Immature natural killer cell (primary cell): ENCODE data around the gene CDRT15. TPM values are rescaled to one million over a fixed set of nuclear protein-coding genes. Genes with fewer than 3 reads are reported as not detected.

Experiments
- DNase-seq, 3 donors: peaks; one replicate each; pipeline ENCODE4 v3.0.0; 2022; ENCODE audit warnings: mixed read lengths in 1 of 3
- H3K27ac Mint-ChIP-seq, 6 donors: one replicate each; pipeline ENCODE4 v1.8.0; 2020; ENCODE audit warnings: mixed read lengths in 6 of 6, mild to moderate bottlenecking in 5 of 6, inconsistent platforms in 4 of 6, moderate library complexity in 3 of 6
- H3K27me3 Mint-ChIP-seq, 3 donors: one replicate each; pipeline ENCODE4 v1.8.0; 2020 to 2021; ENCODE audit warnings: low read depth in 3 of 3, mild to moderate bottlenecking in 3 of 3, mixed read lengths in 3 of 3, moderate library complexity in 3 of 3, inconsistent platforms in 1 of 3
- H3K36me3 Mint-ChIP-seq, 3 donors: one replicate each; pipeline ENCODE4 v1.8.0; 2020; ENCODE audit warnings: mixed read lengths in 3 of 3, inconsistent platforms in 2 of 3, mild to moderate bottlenecking in 2 of 3
- H3K4me1 Mint-ChIP-seq, 2 donors: one replicate each; pipeline ENCODE4 v1.8.0; 2020; ENCODE audit warnings: inconsistent platforms in 2 of 2, mild to moderate bottlenecking in 2 of 2, mixed read lengths in 2 of 2, moderate library complexity in 1 of 2
- H3K4me3 Mint-ChIP-seq, 5 donors: one replicate each; pipeline ENCODE4 v1.8.0; 2020; ENCODE audit warnings: mild to moderate bottlenecking in 5 of 5, mixed read lengths in 5 of 5, inconsistent platforms in 3 of 5, moderate library complexity in 3 of 5
- H3K9me3 Mint-ChIP-seq, 6 donors: one replicate each; pipeline ENCODE4 v1.8.0; 2020; ENCODE audit warnings: mild to moderate bottlenecking in 6 of 6, mixed read lengths in 6 of 6, inconsistent platforms in 4 of 6, moderate library complexity in 3 of 6
- polyA plus RNA-seq, 3 donors: library from polyadenylated mRNA; unstranded; fragments of 300-500 nt; fragmentation: Illumina TruSeq; gene quantifications; one replicate each; pipeline ENCODE4 v1.2.3, GENCODE V29; 2021

Gene CDRT15
- polyA plus RNA-seq, 3 donors from 2014 or later: not detected

GRCh38 chr17:14204084-14204483 is 32.6 kb downstream of the CDRT15 start:
- Mint-ChIP-seq H3K36me3 (peaks cover 0 to 9% (median 8%) of the 10 kb centered on the region in 3 donors), H3K4me3 (peak overlapping the region; percentile 44 to 91 (median 83)), H3K27me3 (peaks cover 3 to 12% (median 10%) of the 10 kb centered on the region in 3 donors), H3K4me1 (peaks cover 95 to 97% of the 10 kb centered on the region in 2 donors), H3K27ac (peak overlapping the region; percentile 64 to 97 (median 82)), H3K9me3 (no peaks in the 10 kb centered on the region)
- DNase-seq: no peak

GRCh38 chr17:14203388-14203787 is 33.3 kb downstream of the CDRT15 start:
- H3K27ac Mint-ChIP-seq: peak overlapping the region; percentile 62 to 97 (median 81)
- peaks cover 0 to 16% (median 8%) of the 10 kb centered on the region in 3 donors for H3K36me3 Mint-ChIP-seq
- peak overlapping the region; percentile 34 to 91 (median 58) for H3K4me3 Mint-ChIP-seq
- DNase-seq: peak in 1 of 3 donors; percentile 34
- H3K27me3 Mint-ChIP-seq: peaks cover 3 to 12% (median 10%) of the 10 kb centered on the region in 3 donors
- peaks cover 95 to 97% of the 10 kb centered on the region in 2 donors for H3K4me1 Mint-ChIP-seq
- H3K9me3 Mint-ChIP-seq: no peaks in the 10 kb centered on the region

GRCh38 chr17:14202388-14203166 is 34.1 kb downstream of the CDRT15 start:
- peak overlapping the region; percentile 68 to 83 (median 76) for H3K4me3 Mint-ChIP-seq
- peaks cover 3 to 12% (median 10%) of the 10 kb centered on the region in 3 donors for H3K27me3 Mint-ChIP-seq
- peaks cover 96 to 97% of the 10 kb centered on the region in 2 donors for H3K4me1 Mint-ChIP-seq
- DNase-seq: no peak
- peaks cover 0 to 15% (median 7%) of the 10 kb centered on the region in 3 donors for H3K36me3 Mint-ChIP-seq
- no peaks in the 10 kb centered on the region for H3K9me3 Mint-ChIP-seq
- peak overlapping the region; percentile 86 to 96 (median 94) for H3K27ac Mint-ChIP-seq

- Mint-ChIP-seq H3K4me1 (peaks cover 97% of the 10 kb centered on the region in 2 donors), H3K4me3 (peak overlapping the region; percentile 68 to 83 (median 76)), H3K27ac (peak overlapping the region; percentile 86 to 96 (median 94)), H3K36me3 (peaks cover 0 to 11% (median 2%) of the 10 kb centered on the region in 3 donors), H3K27me3 (peaks cover 3 to 10% (median 8%) of the 10 kb centered on the region in 3 donors), H3K9me3 (no peaks in the 10 kb centered on the region)
- no peak for DNase-seq
These were observed 34.7 kb downstream of the CDRT15 start for GRCh38 chr17:14201988-14202380.

DNA sequence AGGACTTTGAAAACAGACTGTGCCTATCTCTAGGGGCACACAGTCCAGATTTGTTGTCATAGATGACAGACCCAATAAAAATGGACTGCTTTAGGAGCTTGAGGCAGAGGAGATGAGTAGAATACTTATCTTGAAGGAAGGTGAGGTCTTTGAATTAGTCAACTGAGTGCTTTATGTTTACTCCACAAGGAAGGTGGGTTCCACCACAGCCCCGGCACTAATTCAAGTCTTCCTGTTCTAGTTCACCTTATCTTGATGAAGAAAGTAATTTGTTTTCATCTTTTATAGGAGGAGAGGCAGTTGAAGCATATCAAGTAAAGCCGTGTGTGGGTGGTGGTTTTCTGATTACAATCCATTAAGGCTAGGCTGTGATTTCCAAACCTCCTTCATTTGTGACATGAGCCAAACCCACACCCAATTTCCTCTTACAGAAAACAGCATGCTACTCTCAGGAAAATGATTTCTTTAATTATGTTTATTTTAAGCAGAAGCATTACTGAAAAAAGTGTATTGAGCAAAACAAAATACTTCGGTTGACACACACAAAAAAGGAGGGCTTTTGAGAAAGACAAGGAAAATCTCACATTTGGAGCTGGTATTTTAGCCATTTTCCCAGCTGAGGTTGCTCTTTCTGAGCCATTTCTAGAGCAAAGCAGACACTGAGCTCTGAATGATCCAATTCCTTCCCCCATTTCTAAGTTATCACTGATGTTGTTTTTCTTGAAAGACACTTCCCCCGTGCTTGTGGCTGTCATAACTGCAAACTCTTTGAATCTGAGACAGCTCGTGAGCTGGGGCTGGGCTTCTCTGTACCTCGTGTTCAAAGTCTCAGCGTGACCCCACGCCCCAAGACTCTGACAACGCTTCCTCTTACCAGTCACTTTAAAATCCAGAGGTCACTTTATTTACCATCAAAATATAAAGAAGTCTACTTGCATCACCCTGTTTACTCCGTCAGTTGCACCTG is 35.4 kb downstream of the CDRT15 start:
- Mint-ChIP-seq H3K4me1 (peaks cover 100% of the 10 kb centered on the region in 2 donors), H3K27ac (peak overlapping the region; percentile 86 to 96 (median 94)), H3K36me3 (peaks cover 0 to 11% (median 2%) of the 10 kb centered on the region in 3 donors), H3K4me3 (peak overlapping the region; percentile 68 to 83 (median 76)), H3K27me3 (peaks cover 6 to 10% (median 8%) of the 10 kb centered on the region in 3 donors), H3K9me3 (no peaks in the 10 kb centered on the region)
- peak; percentile 51 to 75 (median 61) for DNase-seq

GRCh38 chr17:14200354-14200753 is 36.3 kb downstream of the CDRT15 start:
- peak overlapping the region; percentile 68 to 83 (median 76) for H3K4me3 Mint-ChIP-seq
- H3K4me1 Mint-ChIP-seq: peaks cover 100% of the 10 kb centered on the region in 2 donors
- H3K36me3 Mint-ChIP-seq: peaks cover 0 to 11% (median 0%) of the 10 kb centered on the region in 3 donors
- peaks cover 2 to 8% (median 6%) of the 10 kb centered on the region in 3 donors for H3K27me3 Mint-ChIP-seq
- peak overlapping the region; percentile 86 to 96 (median 94) for H3K27ac Mint-ChIP-seq
- H3K9me3 Mint-ChIP-seq: no peaks in the 10 kb centered on the region
- DNase-seq: no peak

- Mint-ChIP-seq H3K27me3 (peaks cover 2 to 7% (median 6%) of the 10 kb centered on the region in 3 donors), H3K27ac (peak overlapping the region; percentile 86 to 96 (median 94)), H3K4me3 (peak overlapping the region; percentile 28 to 89 (median 76)), H3K9me3 (no peaks in the 10 kb centered on the region), H3K4me1 (peaks cover 100% of the 10 kb centered on the region in 2 donors), H3K36me3 (peaks cover 0 to 11% (median 0%) of the 10 kb centered on the region in 3 donors)
- no peak for DNase-seq
These were observed 37.1 kb downstream of the CDRT15 start for GRCh38 chr17:14199601-14200000.

GRCh38 chr17:14198575-14198974 is 38.1 kb downstream of the CDRT15 start:
- Mint-ChIP-seq H3K27ac (peak overlapping the region; percentile 86 to 96 (median 94)), H3K27me3 (peaks cover 2 to 6% (median 3%) of the 10 kb centered on the region in 3 donors), H3K9me3 (no peaks in the 10 kb centered on the region), H3K4me1 (peaks cover 96 to 97% of the 10 kb centered on the region in 2 donors), H3K4me3 (peak overlapping the region; percentile 76 to 89 (median 77)), H3K36me3 (peaks cover 0 to 11% (median 0%) of the 10 kb centered on the region in 3 donors)
- DNase-seq: no peak

- H3K4me3 Mint-ChIP-seq: peak overlapping the region; percentile 76 to 89 (median 77)
- H3K36me3 Mint-ChIP-seq: peaks cover 0 to 11% (median 0%) of the 10 kb centered on the region in 3 donors
- peak overlapping the region; percentile 86 to 96 (median 94) for H3K27ac Mint-ChIP-seq
- peaks cover 94 to 96% of the 10 kb centered on the region in 2 donors for H3K4me1 Mint-ChIP-seq
- DNase-seq: no peak
- H3K27me3 Mint-ChIP-seq: peaks cover 2 to 6% (median 3%) of the 10 kb centered on the region in 3 donors
- H3K9me3 Mint-ChIP-seq: no peaks in the 10 kb centered on the region
These were observed 38.6 kb downstream of the CDRT15 start for GRCh38 chr17:14198013-14198412.

DNA sequence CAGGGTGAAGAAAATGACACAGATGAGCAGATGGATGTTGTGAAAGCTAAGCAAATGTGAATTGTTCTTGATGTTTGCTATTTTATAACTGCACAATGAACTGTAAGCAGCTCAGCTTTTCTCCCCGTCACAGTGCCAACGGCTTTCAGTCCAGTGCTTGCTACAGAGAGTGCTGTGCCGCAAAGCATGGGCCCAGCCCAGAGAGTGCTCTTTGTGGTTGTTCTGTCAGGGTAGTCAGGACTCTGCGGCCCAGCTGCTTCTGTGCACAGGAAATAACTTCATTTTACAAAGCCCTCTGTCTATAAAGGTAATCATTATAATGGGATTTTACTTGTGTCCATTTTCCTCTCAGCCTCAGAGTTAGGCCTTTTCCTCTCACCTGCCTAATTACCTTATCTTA is 39.1 kb downstream of the CDRT15 start:
- peak; percentile 61 to 73 (median 70) for DNase-seq
- Mint-ChIP-seq H3K27ac (peak overlapping the region; percentile 86 to 96 (median 94)), H3K36me3 (peaks cover 0 to 11% (median 0%) of the 10 kb centered on the region in 3 donors), H3K27me3 (peaks cover 2 to 6% (median 3%) of the 10 kb centered on the region in 3 donors), H3K9me3 (no peaks in the 10 kb centered on the region), H3K4me3 (peak overlapping the region; percentile 76 to 89 (median 77)), H3K4me1 (peaks cover 93 to 96% of the 10 kb centered on the region in 2 donors)

DNA sequence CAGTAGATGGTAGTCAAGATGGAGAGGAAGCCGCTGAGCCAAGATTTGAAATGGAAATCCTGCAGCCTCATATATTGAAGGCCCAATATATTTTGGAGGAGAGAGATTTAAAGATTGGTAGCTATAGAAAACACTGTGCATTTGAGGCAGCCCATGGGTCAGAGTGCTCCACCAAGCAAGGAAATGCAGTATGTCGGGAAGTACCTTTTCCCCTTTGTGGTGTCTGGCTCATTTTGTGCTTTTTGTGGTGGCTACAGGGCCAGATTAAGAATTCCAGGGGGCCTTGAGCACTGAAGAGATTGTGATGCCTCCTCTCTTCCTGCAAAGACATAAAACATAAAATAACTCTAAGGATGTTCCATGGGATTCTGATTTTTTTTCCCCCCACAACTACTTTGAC is 39.6 kb downstream of the CDRT15 start:
- no peak for DNase-seq

DNA sequence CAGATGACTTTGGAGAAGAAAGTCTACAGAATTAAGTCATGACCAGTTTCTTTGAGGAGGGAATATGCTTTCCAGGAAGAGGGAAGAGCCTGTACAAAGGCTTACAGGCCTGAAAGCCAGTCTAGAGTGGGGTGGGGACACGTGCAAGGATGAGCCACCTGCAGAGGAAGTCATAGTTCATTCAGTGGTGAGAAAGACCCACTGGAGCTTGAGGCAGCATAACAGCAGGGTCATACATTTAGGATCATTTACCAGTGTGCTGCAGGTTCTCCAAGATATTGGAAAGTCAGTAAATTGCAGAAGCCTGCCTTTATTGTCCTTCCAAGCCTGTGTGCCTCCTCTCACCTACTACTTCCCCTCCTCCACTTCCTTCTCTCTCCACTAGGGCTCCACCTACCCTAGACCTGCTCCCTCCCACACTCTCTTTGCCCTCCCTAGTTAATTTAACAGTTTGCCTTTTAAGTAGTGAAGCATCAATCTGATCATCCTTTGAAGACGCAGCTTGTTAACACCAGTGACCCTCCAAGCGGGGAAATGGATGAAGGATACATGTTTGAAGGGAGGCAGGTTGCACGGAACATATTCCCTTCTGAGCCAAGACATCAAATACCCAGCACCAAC is 40.2 kb downstream of the CDRT15 start:
- Mint-ChIP-seq H3K4me3 (peak overlapping the region; percentile 76 to 89 (median 77)), H3K27ac (peak overlapping the region; percentile 86 to 96 (median 94)), H3K4me1 (peaks cover 93 to 96% of the 10 kb centered on the region in 2 donors), H3K36me3 (peaks cover 0 to 11% (median 0%) of the 10 kb centered on the region in 3 donors), H3K9me3 (peaks cover 0 to 2% (median 0%) of the 10 kb centered on the region in 6 donors), H3K27me3 (peaks cover 2 to 4% (median 3%) of the 10 kb centered on the region in 3 donors)
- DNase-seq: no peak

More for the DNA sequence above, 39.6 kb downstream of the CDRT15 start:
- Mint-ChIP-seq H3K27ac (peak overlapping the region; percentile 86 to 96 (median 94)), H3K9me3 (peaks cover 0 to 1% (median 0%) of the 10 kb centered on the region in 6 donors), H3K4me3 (peak overlapping the region; percentile 76 to 89 (median 77)), H3K36me3 (peaks cover 0 to 11% (median 0%) of the 10 kb centered on the region in 3 donors), H3K4me1 (peaks cover 93 to 96% of the 10 kb centered on the region in 2 donors), H3K27me3 (peaks cover 2 to 6% (median 3%) of the 10 kb centered on the region in 3 donors)
